HEK293T (cell line): ENCODE data around the gene BSG.

Source experiments
- CTCF ChIA-PET: fragments of 350-600 bp; formaldehyde crosslinking; extraction: SDS; loops from one replicate; lab custom pipeline; 2021; ENCODE audit warnings: antibody characterized with exemption, inconsistent platforms; lab: Yijun Ruan, JAX
- POLR2A ChIA-PET: fragments of 350-600 bp; formaldehyde crosslinking; extraction: SDS; loops from one replicate; lab custom pipeline; 2020; ENCODE audit warnings: antibody characterized with exemption, inconsistent platforms; lab: Yijun Ruan, JAX
- DNase-seq: peaks from one replicate; pipeline ENCODE4 v3.0.0; 2012; ENCODE audit warnings: mixed read lengths; ENCODE audit errors: extremely low spot score
- ARNT ChIP-seq: fragments of 450-650 bp; IDR thresholded peaks from 2 replicates; pipeline ENCODE4 v1.6.1; 2017; ENCODE audit warnings: mild to moderate bottlenecking
- BHLHE40 ChIP-seq: fragments of 450-650 bp; IDR thresholded peaks from 2 replicates; pipeline ENCODE4 v1.6.1; 2016; ENCODE audit warnings: mild to moderate bottlenecking, moderate library complexity, borderline replicate concordance
- CTBP1 ChIP-seq: fragments of 450-650 bp; IDR thresholded peaks from 2 replicates; pipeline ENCODE4 v1.6.1; 2016; ENCODE audit warnings: borderline replicate concordance
- ELF4 ChIP-seq: fragments of 450-650 bp; IDR thresholded peaks from 2 replicates; pipeline ENCODE4 v1.6.1; 2017; ENCODE audit warnings: antibody characterized with exemption
- FOXA1 ChIP-seq: fragments of 450-650 bp; IDR thresholded peaks from 2 replicates; pipeline ENCODE4 v1.6.1; 2016; ENCODE audit warnings: mild to moderate bottlenecking
- FOXK2 ChIP-seq: fragments of 450-650 bp; IDR thresholded peaks from 2 replicates; pipeline ENCODE4 v1.6.1; 2016; ENCODE audit warnings: mild to moderate bottlenecking
- FOXM1 ChIP-seq: fragments of 450-650 bp; IDR thresholded peaks from 2 replicates; pipeline ENCODE4 v1.6.1; 2017; ENCODE audit warnings: mild to moderate bottlenecking, borderline replicate concordance
- HDGF ChIP-seq: fragments of 450-650 bp; IDR thresholded peaks from 2 replicates; pipeline ENCODE4 v1.6.1; 2017; ENCODE audit warnings: antibody characterized with exemption, borderline replicate concordance
- L3MBTL2 ChIP-seq: fragments of 450-650 bp; conservative IDR thresholded peaks from 2 replicates; pipeline ENCODE4 v1.6.1; 2016; ENCODE audit warnings: mild to moderate bottlenecking
- LEF1 ChIP-seq: fragments of 450-650 bp; IDR thresholded peaks from 2 replicates; pipeline ENCODE4 v1.6.1; 2017; ENCODE audit warnings: mild to moderate bottlenecking, borderline replicate concordance
- NFRKB ChIP-seq: fragments of 450-650 bp; IDR thresholded peaks from 2 replicates; pipeline ENCODE4 v1.6.1; 2016; ENCODE audit warnings: mild to moderate bottlenecking, moderate library complexity
- SP1 ChIP-seq: fragments of 450-650 bp; IDR thresholded peaks from 2 replicates; pipeline ENCODE4 v1.6.1; 2017
- SUZ12 ChIP-seq: fragments of 450-650 bp; IDR thresholded peaks from 2 replicates; pipeline ENCODE4 v1.6.1; 2016; ENCODE audit warnings: mild to moderate bottlenecking
- TARDBP ChIP-seq: fragments of 450-650 bp; IDR thresholded peaks from 2 replicates; pipeline ENCODE4 v1.6.1; 2016
- ZNF384 ChIP-seq: fragments of 450-650 bp; IDR thresholded peaks from 2 replicates; pipeline ENCODE4 v1.6.1; 2016
- TF ChIP-seq, protein P1 (sequence below): fragments of 450-650 bp; IDR thresholded peaks from 2 replicates; pipeline ENCODE4 v1.6.1; 2016

Gene BSG

DNA sequence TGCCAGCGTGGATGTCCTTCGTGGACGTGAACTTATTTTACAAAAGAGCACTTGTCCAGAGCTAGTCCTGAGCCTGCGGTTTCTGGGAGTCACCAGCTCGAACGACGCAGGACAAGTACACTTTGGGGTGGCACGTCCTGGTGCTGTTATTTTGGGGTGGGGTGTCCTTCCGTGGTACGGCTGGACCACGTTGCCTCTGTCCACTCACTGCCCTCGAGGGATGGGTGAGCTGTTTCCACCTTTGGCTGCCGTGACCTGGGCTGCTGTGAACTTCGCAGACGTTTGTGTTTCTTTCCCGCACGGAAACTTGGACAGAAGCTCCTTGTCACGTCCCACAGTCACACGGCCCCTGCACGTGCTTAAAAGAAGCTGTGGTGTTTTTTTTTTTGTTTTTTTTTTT is 17.6 kb upstream of the BSG start:
- TF ChIP-seq SP1 (no peak), NFRKB (no peak), ELF4 (no peak), SUZ12 (no peak), L3MBTL2 (no peak), LEF1 (no peak), BHLHE40 (no peak), TARDBP (no peak), ARNT (no peak), ZNF384 (no peak), HDGF (no peak), FOXK2 (no peak), CTBP1 (no peak), FOXM1 (no peak), FOXA1 (no peak)
- TF ChIP-seq, protein P1, sequence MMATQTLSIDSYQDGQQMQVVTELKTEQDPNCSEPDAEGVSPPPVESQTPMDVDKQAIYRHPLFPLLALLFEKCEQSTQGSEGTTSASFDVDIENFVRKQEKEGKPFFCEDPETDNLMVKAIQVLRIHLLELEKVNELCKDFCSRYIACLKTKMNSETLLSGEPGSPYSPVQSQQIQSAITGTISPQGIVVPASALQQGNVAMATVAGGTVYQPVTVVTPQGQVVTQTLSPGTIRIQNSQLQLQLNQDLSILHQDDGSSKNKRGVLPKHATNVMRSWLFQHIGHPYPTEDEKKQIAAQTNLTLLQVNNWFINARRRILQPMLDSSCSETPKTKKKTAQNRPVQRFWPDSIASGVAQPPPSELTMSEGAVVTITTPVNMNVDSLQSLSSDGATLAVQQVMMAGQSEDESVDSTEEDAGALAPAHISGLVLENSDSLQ, result no peak
- POLR2A ChIA-PET, result no interaction called here
- CTCF ChIA-PET, result no interaction called here
- no peak for DNase-seq

DNA sequence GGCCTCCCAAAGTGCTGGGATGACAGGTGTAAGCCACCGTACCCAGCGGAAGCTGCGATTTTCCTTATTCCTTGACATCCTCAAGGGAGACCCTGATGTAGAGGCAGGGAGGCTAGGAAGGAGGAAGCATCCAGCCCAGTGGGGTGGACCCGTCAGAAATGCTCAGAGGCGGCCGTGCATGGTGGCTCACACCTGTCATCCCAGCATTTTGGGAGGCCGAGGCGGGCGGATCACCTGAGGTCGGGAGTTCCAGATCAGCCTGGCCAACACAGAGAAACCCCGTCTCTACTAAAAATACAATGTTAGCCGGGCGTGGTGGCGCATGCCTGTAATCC is 17.0 kb upstream of the BSG start:
- ChIA-PET CTCF (no interaction called here), POLR2A (interaction anchor here (0.8 to 1.8 kb wide), 2 partner anchors 17 to 24 kb away, joined by 3 to 9 read pairs; partner anchors contain the start of genes BSG and CDC34)
- TF ChIP-seq FOXA1 (no peak), ZNF384 (no peak), CTBP1 (no peak), TARDBP (no peak), ARNT (no peak), BHLHE40 (no peak), SUZ12 (no peak), L3MBTL2 (no peak), HDGF (no peak)
- no peak for DNase-seq

DNA sequence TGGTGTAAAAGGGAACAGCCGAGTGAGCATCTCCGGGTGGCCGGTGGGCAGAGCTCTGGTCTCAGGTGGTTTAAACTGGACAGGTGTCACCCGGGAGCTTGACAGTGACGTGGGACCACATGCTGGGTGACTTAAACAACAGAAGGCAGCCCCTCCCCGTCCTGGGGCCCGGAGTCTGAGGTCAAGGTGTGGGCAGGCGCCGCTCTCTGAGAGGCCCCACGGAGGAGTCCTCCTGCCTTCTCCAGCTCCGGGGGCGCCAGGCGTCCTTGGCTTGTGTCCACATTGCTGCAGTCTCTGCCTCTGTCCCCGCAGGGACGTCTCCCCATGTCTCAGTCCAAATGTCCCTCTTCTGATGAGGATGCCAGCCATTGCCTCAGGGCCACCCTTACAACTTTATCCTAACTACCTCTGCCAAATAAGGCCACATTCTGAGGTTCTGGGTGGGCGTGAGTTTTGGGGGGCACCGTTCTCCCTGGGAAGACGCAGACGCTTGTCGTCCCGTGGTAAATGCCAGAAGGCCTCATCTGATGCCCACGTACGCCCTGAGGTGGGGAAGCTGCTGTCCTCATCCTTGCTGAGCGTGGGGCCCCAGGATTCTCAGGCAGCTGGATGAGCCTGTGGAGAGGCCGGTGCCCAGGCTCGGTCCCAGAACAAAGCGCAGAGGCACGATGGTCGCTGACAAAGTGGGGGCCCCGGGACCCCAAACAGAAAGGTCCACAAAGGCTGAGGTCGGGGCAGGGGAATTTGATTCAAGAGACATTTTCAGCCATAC is 15.6 kb upstream of the BSG start:
- TF ChIP-seq HDGF (no peak), ARNT (no peak), SUZ12 (no peak), SP1 (no peak), CTBP1 (no peak), FOXA1 (no peak), LEF1 (no peak)
- CTCF ChIA-PET, result no interaction called here
- POLR2A ChIA-PET, result interaction anchor here (1.8 kb wide), 1 partner anchor 25 kb away, joined by 9 read pairs; the partner anchor contains the start of gene CDC34
- no peak for DNase-seq

DNA sequence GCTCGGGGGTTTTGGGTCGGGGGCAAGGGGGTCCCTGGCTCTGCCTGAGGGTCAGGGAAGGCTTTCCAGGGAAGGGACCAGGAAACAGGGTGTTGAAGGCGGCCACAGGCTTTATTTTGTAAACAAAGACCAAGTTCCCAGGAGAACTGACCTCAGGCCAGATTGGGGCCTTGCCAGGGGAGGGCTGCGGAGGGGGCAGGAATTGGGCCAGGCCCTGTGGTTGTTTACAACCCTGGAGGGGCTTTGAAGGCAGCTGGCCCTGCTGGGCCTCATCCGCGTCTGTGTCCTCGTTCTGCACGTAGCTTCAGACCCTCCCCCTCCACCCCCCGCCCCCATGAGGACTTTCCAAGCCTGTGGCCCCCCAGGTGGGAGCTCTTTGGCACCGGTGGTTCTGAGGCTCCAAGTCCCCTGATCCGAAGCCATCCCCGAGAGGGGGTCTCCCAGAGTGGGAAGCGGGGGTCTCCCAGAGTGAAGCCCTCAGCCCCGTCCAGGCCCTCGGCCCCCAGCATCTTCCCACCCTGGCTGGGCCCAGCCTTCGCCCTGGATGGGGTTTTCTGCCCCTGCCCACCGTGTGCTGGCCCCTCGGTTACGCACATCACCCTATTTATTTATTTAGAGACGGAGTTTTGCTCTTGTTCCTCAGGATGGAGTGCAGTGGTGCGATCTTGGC is 13.5 kb upstream of the BSG start:
- TF ChIP-seq ZNF384 (no peak), HDGF (no peak), FOXA1 (no peak), NFRKB (no peak), LEF1 (no peak)
- ChIA-PET CTCF (no interaction called here), POLR2A (no interaction called here)
- DNase-seq, result no peak

DNA sequence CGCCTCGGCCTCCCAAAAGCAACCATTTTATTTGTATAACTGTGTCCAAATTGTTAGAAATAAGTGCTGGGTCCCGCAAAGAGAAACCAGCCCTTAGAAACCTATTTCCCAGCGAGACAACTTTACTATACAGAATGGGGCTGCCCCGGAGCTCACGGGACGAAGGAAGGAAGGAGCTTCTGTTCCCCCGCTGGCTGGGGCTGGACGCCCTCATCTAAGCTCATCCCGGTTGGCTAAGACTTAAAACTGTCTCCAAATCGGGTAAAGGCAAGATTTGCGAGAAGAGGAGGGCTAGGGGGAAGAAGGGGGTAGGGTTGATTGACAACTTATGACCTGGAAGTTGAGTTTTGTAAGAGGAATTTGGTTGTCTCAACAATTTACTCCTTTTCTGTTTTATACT is 12.3 kb upstream of the BSG start:
- ChIA-PET POLR2A (no interaction called here), CTCF (no interaction called here)
- DNase-seq, result no peak
- TF ChIP-seq NFRKB, result no peak
- no peak for TF ChIP-seq ARNT
- no peak for TF ChIP-seq SP1
- TF ChIP-seq FOXA1, result no peak
- no peak for TF ChIP-seq TARDBP
- no peak for TF ChIP-seq L3MBTL2
- TF ChIP-seq ZNF384, result no peak
- no peak for TF ChIP-seq BHLHE40

DNA sequence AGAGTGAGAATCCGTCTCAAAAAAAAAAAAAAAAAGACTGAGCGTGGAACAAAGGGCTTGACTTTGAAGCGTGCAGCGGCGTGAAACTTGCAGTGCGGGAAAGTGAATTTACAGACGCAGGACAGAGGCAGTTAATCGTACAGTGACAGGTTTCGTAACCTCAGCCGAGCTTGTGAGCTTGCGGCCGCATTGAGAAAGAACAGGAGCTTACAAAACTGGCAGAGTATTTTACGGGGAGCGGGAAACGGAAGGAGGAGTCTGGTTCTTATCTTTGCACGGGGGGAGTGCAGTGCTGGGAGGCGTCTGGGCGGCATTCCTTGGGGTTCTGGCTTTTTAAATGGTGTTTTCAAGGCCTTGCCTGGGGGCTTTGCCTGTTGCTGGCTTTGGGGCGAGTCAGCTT is 6.0 kb upstream of the BSG start:
- no peak for TF ChIP-seq HDGF
- TF ChIP-seq ZNF384, result no peak
- TF ChIP-seq TARDBP, result no peak
- TF ChIP-seq ARNT, result no peak
- TF ChIP-seq, protein P1, result peak; percentile 37; the same call in 1 of the 2 replicates
- ChIA-PET POLR2A (no interaction called here), CTCF (no interaction called here)
- DNase-seq, result no peak

DNA sequence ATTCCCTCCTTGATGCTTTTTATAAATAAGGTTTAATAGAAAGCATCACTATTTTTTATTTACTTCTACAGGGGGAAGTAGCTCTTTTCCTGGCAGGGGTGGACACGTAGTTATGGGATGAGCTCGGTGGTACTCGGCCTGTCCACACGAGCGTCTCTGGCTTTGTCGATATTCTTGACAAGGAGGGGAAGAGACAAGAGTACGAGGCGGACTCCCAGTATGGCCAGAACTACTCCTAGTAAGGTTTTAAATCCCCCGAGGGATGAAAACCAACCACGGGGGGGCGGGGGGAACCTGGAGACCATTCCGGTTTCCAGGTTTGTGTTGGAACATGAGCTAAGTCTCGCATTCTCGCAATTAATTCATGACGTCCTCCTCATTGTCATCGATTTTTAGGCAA is 5.6 kb upstream of the BSG start:
- DNase-seq, result no peak
- no peak for TF ChIP-seq FOXM1
- TF ChIP-seq SUZ12, result no peak
- TF ChIP-seq L3MBTL2, result no peak
- no peak for TF ChIP-seq SP1
- no peak for TF ChIP-seq TARDBP
- TF ChIP-seq, protein P1, result no peak
- no peak for TF ChIP-seq BHLHE40
- TF ChIP-seq NFRKB, result no peak
- TF ChIP-seq ZNF384, result no peak
- TF ChIP-seq ARNT, result no peak
- TF ChIP-seq FOXK2, result no peak
- TF ChIP-seq FOXA1, result no peak
- no peak for TF ChIP-seq CTBP1
- no peak for TF ChIP-seq ELF4
- no peak for TF ChIP-seq LEF1
- TF ChIP-seq HDGF, result no peak
- ChIA-PET POLR2A (no interaction called here), CTCF (no interaction called here)
